ENCODE measurements around the gene WDR1. TPM values are rescaled to one million over a fixed set of nuclear protein-coding genes. Genes with fewer than 3 reads are reported as not detected.

WDR1 gene
- total RNA-seq, 1 experiment from 2014 or later: 246 TPM

- H3K27ac Mint-ChIP-seq (ENCODE audit: low read depth, unreplicated experiment): no peak overlapping the region
- intact Hi-C loops (cut with micrococcal nuclease): no loop called here
- peaks cover 24% of the 10 kb centered on the region for H3K4me1 Mint-ChIP-seq (ENCODE audit: insufficient read depth, unreplicated experiment)
- TF ChIP-seq, protein P1, sequence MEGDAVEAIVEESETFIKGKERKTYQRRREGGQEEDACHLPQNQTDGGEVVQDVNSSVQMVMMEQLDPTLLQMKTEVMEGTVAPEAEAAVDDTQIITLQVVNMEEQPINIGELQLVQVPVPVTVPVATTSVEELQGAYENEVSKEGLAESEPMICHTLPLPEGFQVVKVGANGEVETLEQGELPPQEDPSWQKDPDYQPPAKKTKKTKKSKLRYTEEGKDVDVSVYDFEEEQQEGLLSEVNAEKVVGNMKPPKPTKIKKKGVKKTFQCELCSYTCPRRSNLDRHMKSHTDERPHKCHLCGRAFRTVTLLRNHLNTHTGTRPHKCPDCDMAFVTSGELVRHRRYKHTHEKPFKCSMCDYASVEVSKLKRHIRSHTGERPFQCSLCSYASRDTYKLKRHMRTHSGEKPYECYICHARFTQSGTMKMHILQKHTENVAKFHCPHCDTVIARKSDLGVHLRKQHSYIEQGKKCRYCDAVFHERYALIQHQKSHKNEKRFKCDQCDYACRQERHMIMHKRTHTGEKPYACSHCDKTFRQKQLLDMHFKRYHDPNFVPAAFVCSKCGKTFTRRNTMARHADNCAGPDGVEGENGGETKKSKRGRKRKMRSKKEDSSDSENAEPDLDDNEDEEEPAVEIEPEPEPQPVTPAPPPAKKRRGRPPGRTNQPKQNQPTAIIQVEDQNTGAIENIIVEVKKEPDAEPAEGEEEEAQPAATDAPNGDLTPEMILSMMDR (IDR thresholded peaks at IDR 0.05; ENCODE audit: unreplicated experiment): no peak
- H3K9me3 Mint-ChIP-seq (ENCODE audit: unreplicated experiment): no peaks in the 10 kb centered on the region
- no peak overlapping the region for H3K4me3 Mint-ChIP-seq (ENCODE audit: unreplicated experiment)
- BruUV-seq (replicated peaks): no TSS peak
- DNase-seq (ENCODE audit: unreplicated experiment): no peak
- H3K36me3 Mint-ChIP-seq (ENCODE audit: insufficient read depth, unreplicated experiment): no peaks in the 10 kb centered on the region
- H3K27me3 Mint-ChIP-seq (ENCODE audit: insufficient read depth, unreplicated experiment): no peaks in the 10 kb centered on the region
- CTCF ChIA-PET: interaction anchor here (0.6 to 3.8 kb wide), 3 partner anchors 11 to 873 kb away, joined by 3 to 27 read pairs (median 7); no protein-coding TSS in a partner anchor
- POLR2A ChIA-PET: no interaction called here
Measured at GRCh38 chr4:10026485-10026884, 90.1 kb downstream of the WDR1 start.

GRCh38 chr4:10025230-10025806, 91.3 kb downstream of the WDR1 start:
- ChIA-PET CTCF (interaction anchor here (0.6 to 3.8 kb wide), 4 partner anchors 10 to 134 kb away, joined by 3 to 27 read pairs (median 11); no protein-coding TSS in a partner anchor), POLR2A (interaction anchor here (0.6 kb wide), 1 partner anchor 349 kb away, joined by 3 read pairs; no protein-coding TSS in a partner anchor)
- TF ChIP-seq, protein P1 (IDR thresholded peaks at IDR 0.05; ENCODE audit: unreplicated experiment): no peak
- Mint-ChIP-seq H3K36me3 (ENCODE audit: insufficient read depth, unreplicated experiment) (no peaks in the 10 kb centered on the region), H3K9me3 (ENCODE audit: unreplicated experiment) (no peaks in the 10 kb centered on the region), H3K4me3 (ENCODE audit: unreplicated experiment) (no peak overlapping the region), H3K27me3 (ENCODE audit: insufficient read depth, unreplicated experiment) (no peaks in the 10 kb centered on the region), H3K27ac (ENCODE audit: low read depth, unreplicated experiment) (no peak overlapping the region), H3K4me1 (ENCODE audit: insufficient read depth, unreplicated experiment) (peaks cover 36% of the 10 kb centered on the region)
- intact Hi-C loops (cut with micrococcal nuclease): no loop called here
- no TSS peak for BruUV-seq (replicated peaks)
- no peak for DNase-seq (ENCODE audit: unreplicated experiment)

Small RNAs within 50 kb of the gene (microRNA-seq; reads per million reads assigned to microRNA genes)
- gene MIR3138: 3.7 reads per million, percentile 28 among the genes with 10 or more reads in this experiment

Other genes with a start within 250 kb of the WDR1 start
- 22.5 and 33.3 TPM in 2 replicates for gene SLC2A9, start 95.3 kb downstream of the WDR1 start, total RNA-seq (2022)